CD4-positive, alpha-beta memory T cell (primary cell): Measurements from ENCODE around the gene SULT1C3. TPM values are rescaled to one million over a fixed set of nuclear protein-coding genes. Genes with fewer than 3 reads are reported as not detected.

Source experiments
- CTCF ChIA-PET: fragments of 350-600 bp; sonication (Branson Sonifier 250); formaldehyde crosslinking; loops from one replicate; lab custom pipeline; 2021; ENCODE audit warnings: inconsistent platforms; ENCODE audit not compliant: partially characterized antibody; lab: Charles Lee
- POLR2A ChIA-PET: fragments of 350-600 bp; sonication (Branson Sonifier 250); formaldehyde crosslinking; loops from one replicate; lab custom pipeline; 2021; ENCODE audit not compliant: partially characterized antibody; lab: Charles Lee
- DNase-seq, 5 donors: peaks; one replicate each; pipeline versions ENCODE4 v3.0.0 to v3.0.0-alpha.2; 2020 to 2022; ENCODE audit warnings: mixed read lengths in 1 of 5
- H3K27ac ChIP-seq: one replicate; pipeline ENCODE4 v1.7.0; 2013; ENCODE audit warnings: low read depth, low read length
- H3K27me3 ChIP-seq: 2 replicates; pipeline ENCODE4 v1.7.0; 2013; ENCODE audit warnings: mild to moderate bottlenecking, low read length, moderate library complexity; ENCODE audit not compliant: insufficient read depth
- H3K36me3 ChIP-seq: 2 replicates; pipeline ENCODE4 v1.7.0; 2013; ENCODE audit warnings: mild to moderate bottlenecking, low read length, moderate library complexity; ENCODE audit not compliant: insufficient read depth
- H3K4me1 ChIP-seq: 2 replicates; pipeline ENCODE4 v1.7.0; 2013; ENCODE audit warnings: mild to moderate bottlenecking, low read length, moderate library complexity; ENCODE audit not compliant: insufficient read depth
- H3K4me3 ChIP-seq, 2 donors: one replicate each; pipeline ENCODE4 v1.7.0; 2013; ENCODE audit warnings: low read length in 2 of 2, mild to moderate bottlenecking in 1 of 2
- H3K9me3 ChIP-seq, 2 donors: one replicate each; pipeline ENCODE4 v1.7.0; 2013; ENCODE audit warnings: low read length in 2 of 2, control low read depth in 1 of 2; ENCODE audit not compliant: control insufficient read depth in 1 of 2
- H3K27ac Mint-ChIP-seq, 7 donors: one replicate each; pipeline ENCODE4 v1.8.0; 2020 to 2021; ENCODE audit warnings: mixed read lengths in 7 of 7, mild to moderate bottlenecking in 6 of 7, inconsistent platforms in 3 of 7, moderate library complexity in 3 of 7
- H3K27me3 Mint-ChIP-seq, 2 donors: one replicate each; pipeline ENCODE4 v1.8.0; 2020 to 2021; ENCODE audit warnings: mixed read lengths in 2 of 2
- H3K36me3 Mint-ChIP-seq, 2 donors: one replicate each; pipeline ENCODE4 v1.8.0; 2020 to 2021; ENCODE audit warnings: mixed read lengths in 2 of 2, inconsistent platforms in 1 of 2, mild to moderate bottlenecking in 1 of 2
- H3K4me1 Mint-ChIP-seq, 4 donors: one replicate each; pipeline ENCODE4 v1.8.0; 2020 to 2021; ENCODE audit warnings: mixed read lengths in 4 of 4, mild to moderate bottlenecking in 1 of 4
- H3K4me3 Mint-ChIP-seq, 8 donors: one replicate each; pipeline ENCODE4 v1.8.0; 2020 to 2021; ENCODE audit warnings: mixed read lengths in 8 of 8, mild to moderate bottlenecking in 7 of 8, moderate library complexity in 6 of 8, inconsistent platforms in 3 of 8
- H3K9me3 Mint-ChIP-seq, 8 donors: one replicate each; pipeline ENCODE4 v1.8.0; 2020 to 2021; ENCODE audit warnings: mixed read lengths in 8 of 8, mild to moderate bottlenecking in 5 of 8, inconsistent platforms in 3 of 8, moderate library complexity in 1 of 8
- intact Hi-C: fragments of 100-400 bp; cut with micrococcal nuclease; formaldehyde crosslinking; loops from one replicate; pipeline ENCODE4 v1.15.1; 2023
- polyA plus RNA-seq, 2 donors: library from polyadenylated mRNA; unstranded; fragments of 300-500 nt; fragmentation: Illumina TruSeq; gene quantifications; one replicate each; pipeline ENCODE4 v1.2.3, GENCODE V29; 2021
- total RNA-seq, 2 experiments: library from RNA; stranded (reverse); gene quantifications; one replicate each; pipeline ENCODE4 v1.2.3, GENCODE V29; 2021

SULT1C3 gene
- total and polyA plus RNA-seq, 4 experiments from 2014 or later: not detected

DNA sequence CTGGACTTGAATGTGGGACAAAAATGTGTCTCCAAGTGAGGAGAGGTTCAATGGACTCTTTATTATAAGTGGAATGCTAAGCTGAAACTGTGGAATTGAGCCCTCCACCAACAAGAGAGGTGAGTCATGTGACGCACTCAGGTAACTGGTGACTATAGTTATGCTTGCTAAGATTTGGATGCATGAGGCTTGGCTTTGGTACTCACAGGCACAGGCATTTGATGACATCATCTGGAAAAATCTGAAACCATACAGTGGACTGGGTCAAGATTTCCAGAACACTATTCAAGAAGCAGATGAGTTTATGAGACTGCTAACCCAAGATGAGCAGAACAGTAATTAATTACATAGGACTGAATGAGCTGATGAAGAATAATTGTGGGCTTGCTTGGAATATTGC, 15.7 kb upstream of the SULT1C3 start:
- H3K27me3 ChIP-seq: no peaks in the 10 kb centered on the region
- H3K27me3 Mint-ChIP-seq: peaks cover 0 to 2% of the 10 kb centered on the region in 2 donors
- no peaks in the 10 kb centered on the region for H3K4me1 ChIP-seq
- no peak overlapping the region for H3K27ac ChIP-seq
- no peak overlapping the region for H3K4me3 ChIP-seq
- ChIA-PET CTCF (no interaction called here), POLR2A (no interaction called here)
- H3K4me3 Mint-ChIP-seq: no peak overlapping the region
- no peak for DNase-seq
- intact Hi-C loops: no loop called here
- H3K9me3 Mint-ChIP-seq: peaks cover 2 to 24% (median 13%) of the 10 kb centered on the region in 8 donors
- H3K36me3 ChIP-seq: no peaks in the 10 kb centered on the region
- H3K9me3 ChIP-seq: no peaks in the 10 kb centered on the region
- H3K36me3 Mint-ChIP-seq: no peaks in the 10 kb centered on the region
- no peak overlapping the region for H3K27ac Mint-ChIP-seq
- no peaks in the 10 kb centered on the region for H3K4me1 Mint-ChIP-seq

GRCh38 chr2:108226564-108226963, 13.2 kb upstream of the SULT1C3 start:
- Mint-ChIP-seq H3K9me3 (peaks cover 2 to 24% (median 13%) of the 10 kb centered on the region in 8 donors), H3K4me1 (no peaks in the 10 kb centered on the region), H3K27ac (no peak overlapping the region), H3K4me3 (no peak overlapping the region), H3K36me3 (no peaks in the 10 kb centered on the region), H3K27me3 (peaks cover 4% of the 10 kb centered on the region in 2 donors)
- no peaks in the 10 kb centered on the region for H3K4me1 ChIP-seq
- no peaks in the 10 kb centered on the region for H3K9me3 ChIP-seq
- no peak for DNase-seq
- CTCF ChIA-PET: no interaction called here
- no peaks in the 10 kb centered on the region for H3K36me3 ChIP-seq
- H3K27me3 ChIP-seq: no peaks in the 10 kb centered on the region
- POLR2A ChIA-PET: no interaction called here
- H3K27ac ChIP-seq: no peak overlapping the region
- intact Hi-C loops: no loop called here
- no peak overlapping the region for H3K4me3 ChIP-seq

DNA sequence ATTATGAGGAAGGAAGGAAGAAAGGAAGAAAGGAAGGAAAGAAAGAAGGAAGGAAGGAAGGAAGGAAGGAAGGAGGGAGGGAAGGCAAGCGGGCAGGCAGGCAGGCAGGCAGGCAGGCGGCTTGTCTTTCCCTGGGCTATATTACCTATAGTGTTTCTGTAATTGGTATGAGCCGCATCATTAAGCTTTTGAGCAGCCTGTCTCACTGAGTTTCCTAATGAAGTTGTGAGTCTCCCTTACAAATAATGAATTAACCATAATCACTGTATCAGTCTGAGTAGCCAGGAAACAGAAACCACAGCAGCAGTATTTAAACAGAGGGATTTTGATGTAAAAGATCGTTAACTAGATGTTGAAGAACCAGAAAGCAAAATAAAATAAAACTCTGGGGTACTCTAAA, 11.8 kb upstream of the SULT1C3 start:
- ChIA-PET POLR2A (no interaction called here), CTCF (no interaction called here)
- Histone ChIP-seq H3K27me3 (no peaks in the 10 kb centered on the region), H3K27ac (no peak overlapping the region), H3K36me3 (no peaks in the 10 kb centered on the region), H3K4me1 (no peaks in the 10 kb centered on the region), H3K4me3 (no peak overlapping the region), H3K9me3 (no peaks in the 10 kb centered on the region)
- no peak for DNase-seq
- intact Hi-C loops: no loop called here
- peaks cover 4% of the 10 kb centered on the region in 2 donors for H3K27me3 Mint-ChIP-seq
- no peak overlapping the region for H3K27ac Mint-ChIP-seq
- H3K4me1 Mint-ChIP-seq: no peaks in the 10 kb centered on the region
- no peaks in the 10 kb centered on the region for H3K36me3 Mint-ChIP-seq
- no peak overlapping the region for H3K4me3 Mint-ChIP-seq
- peaks cover 1 to 22% (median 10%) of the 10 kb centered on the region in 8 donors for H3K9me3 Mint-ChIP-seq

DNA sequence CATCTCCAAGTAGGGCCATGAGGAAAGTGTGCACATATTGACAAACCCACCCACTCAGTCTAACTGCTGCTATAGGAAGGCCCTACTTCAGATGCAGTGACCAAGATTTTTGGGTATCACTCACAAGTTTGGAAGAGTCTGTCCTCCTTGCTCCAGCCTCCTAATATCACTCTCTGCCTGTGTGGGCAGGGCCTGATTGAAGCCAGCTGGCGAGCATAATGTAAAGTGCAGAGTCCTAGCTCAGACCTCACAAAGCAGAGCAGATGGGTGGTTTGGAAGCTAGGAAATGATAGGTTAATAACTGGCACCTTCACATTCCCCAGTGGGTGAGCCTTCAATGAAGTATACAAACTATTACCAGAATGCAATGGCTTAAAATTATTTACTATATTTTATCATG, 11.2 kb upstream of the SULT1C3 start:
- H3K27ac Mint-ChIP-seq: no peak overlapping the region
- no peak for DNase-seq
- no peak overlapping the region for H3K27ac ChIP-seq
- POLR2A ChIA-PET: no interaction called here
- no peak overlapping the region for H3K4me3 ChIP-seq
- no peaks in the 10 kb centered on the region for H3K27me3 ChIP-seq
- H3K9me3 ChIP-seq: no peaks in the 10 kb centered on the region
- CTCF ChIA-PET: no interaction called here
- H3K36me3 ChIP-seq: no peaks in the 10 kb centered on the region
- H3K9me3 Mint-ChIP-seq: peaks cover 0 to 16% (median 7%) of the 10 kb centered on the region in 8 donors
- H3K4me3 Mint-ChIP-seq: no peak overlapping the region
- no peaks in the 10 kb centered on the region for H3K36me3 Mint-ChIP-seq
- H3K27me3 Mint-ChIP-seq: peaks cover 4 to 7% of the 10 kb centered on the region in 2 donors
- intact Hi-C loops: no loop called here
- H3K4me1 Mint-ChIP-seq: no peaks in the 10 kb centered on the region
- no peaks in the 10 kb centered on the region for H3K4me1 ChIP-seq

GRCh38 chr2:108229875-108230274, 9.9 kb upstream of the SULT1C3 start:
- POLR2A ChIA-PET: no interaction called here
- Histone ChIP-seq H3K4me1 (no peaks in the 10 kb centered on the region), H3K9me3 (no peaks in the 10 kb centered on the region), H3K27me3 (no peaks in the 10 kb centered on the region), H3K27ac (no peak overlapping the region), H3K4me3 (no peak overlapping the region), H3K36me3 (no peaks in the 10 kb centered on the region)
- H3K4me3 Mint-ChIP-seq: no peak overlapping the region
- H3K9me3 Mint-ChIP-seq: peaks cover 0 to 18% (median 1%) of the 10 kb centered on the region in 8 donors
- DNase-seq: no peak
- H3K4me1 Mint-ChIP-seq: no peaks in the 10 kb centered on the region
- intact Hi-C loops: no loop called here
- no peak overlapping the region for H3K27ac Mint-ChIP-seq
- no peaks in the 10 kb centered on the region for H3K36me3 Mint-ChIP-seq
- peaks cover 4 to 7% of the 10 kb centered on the region in 2 donors for H3K27me3 Mint-ChIP-seq
- CTCF ChIA-PET: no interaction called here

DNA sequence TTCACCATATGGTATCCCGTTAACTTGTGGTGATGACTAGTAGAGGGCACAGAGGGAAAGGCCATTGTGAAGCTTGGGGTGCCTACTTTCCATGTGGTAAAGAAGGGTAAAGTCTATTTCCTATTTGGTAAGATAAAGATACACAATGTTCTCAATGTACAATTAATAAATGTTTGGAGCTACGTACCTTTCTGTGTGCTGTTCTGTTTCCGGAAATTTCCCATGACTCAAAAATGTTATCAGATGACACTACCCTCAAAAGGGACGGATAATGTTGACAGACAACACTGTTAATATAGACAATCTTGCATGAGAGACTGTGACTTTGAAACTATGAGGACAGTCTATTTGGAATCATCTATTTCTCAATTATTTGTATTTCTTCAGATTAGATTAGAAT, 4.2 kb upstream of the SULT1C3 start:
- Mint-ChIP-seq H3K36me3 (no peaks in the 10 kb centered on the region), H3K27ac (no peak overlapping the region), H3K27me3 (peaks cover 0 to 12% of the 10 kb centered on the region in 2 donors), H3K4me1 (no peaks in the 10 kb centered on the region), H3K9me3 (peaks cover 4 to 37% (median 14%) of the 10 kb centered on the region in 8 donors), H3K4me3 (no peak overlapping the region)
- no peak overlapping the region for H3K27ac ChIP-seq
- no peak for DNase-seq
- ChIA-PET POLR2A (no interaction called here), CTCF (no interaction called here)
- intact Hi-C loops: no loop called here
- H3K36me3 ChIP-seq: no peaks in the 10 kb centered on the region
- H3K27me3 ChIP-seq: peaks cover 1% of the 10 kb centered on the region
- H3K4me3 ChIP-seq: no peak overlapping the region
- no peaks in the 10 kb centered on the region for H3K4me1 ChIP-seq
- H3K9me3 ChIP-seq: no peaks in the 10 kb centered on the region

GRCh38 chr2:108236676-108237335, 3.0 kb upstream of the SULT1C3 start:
- DNase-seq: no peak
- Histone ChIP-seq H3K36me3 (no peaks in the 10 kb centered on the region), H3K27me3 (peaks cover 5% of the 10 kb centered on the region), H3K4me3 (no peak overlapping the region), H3K4me1 (no peaks in the 10 kb centered on the region), H3K9me3 (no peaks in the 10 kb centered on the region), H3K27ac (no peak overlapping the region)
- no peak overlapping the region for H3K4me3 Mint-ChIP-seq
- H3K27ac Mint-ChIP-seq: no peak overlapping the region
- CTCF ChIA-PET: no interaction called here
- intact Hi-C loops: no loop called here
- peaks cover 4 to 37% (median 15%) of the 10 kb centered on the region in 8 donors for H3K9me3 Mint-ChIP-seq
- H3K27me3 Mint-ChIP-seq: peaks cover 0 to 12% of the 10 kb centered on the region in 2 donors
- H3K4me1 Mint-ChIP-seq: no peaks in the 10 kb centered on the region
- POLR2A ChIA-PET: no interaction called here
- no peaks in the 10 kb centered on the region for H3K36me3 Mint-ChIP-seq
